Panc1 (cell line): ENCODE measurements around the gene PNPO. TPM values are rescaled to one million over a fixed set of nuclear protein-coding genes. Genes with fewer than 3 reads are reported as not detected.

Experiments used
- ATAC-seq: fragments of 200-7000 bp; cut with Tn5 transposase; 2 replicates; pipeline ENCODE4 v1.9.1; 2020; ENCODE audit warnings: mild to moderate bottlenecking, moderate library complexity
- BruUV-seq: library from RNA; stranded (reverse); fragments of 400-500 nt; replicated peaks from 2 replicates; lab custom pipeline; 2021; lab: Mats Ljungman, UMichigan
- CTCF ChIA-PET: fragments of 300-600 bp; sonication (Branson Sonifier 250); formaldehyde crosslinking; loops from one replicate; lab custom pipeline; 2022; ENCODE audit warnings: antibody characterized with exemption; lab: Charles Lee
- POLR2A ChIA-PET: fragments of 300-600 bp; sonication (Branson Sonifier 250); formaldehyde crosslinking; loops from one replicate; lab custom pipeline; 2022; ENCODE audit warnings: antibody characterized with exemption; lab: Charles Lee
- DNase-seq: peaks from one replicate; pipeline ENCODE4 v3.0.0-alpha.2; 2010; ENCODE audit warnings: low read depth, low spot score
- H3K27ac ChIP-seq: 2 replicates; pipeline ENCODE4 v1.5.1; 2011; ENCODE audit warnings: mild to moderate bottlenecking, low read length, inconsistent platforms
- H3K27me3 ChIP-seq: fragments of 200-500 bp; sonication (Bioruptor generic); 2 replicates; pipeline ENCODE4 v1.6.0; 2014; ENCODE audit warnings: low read length, inconsistent platforms; ENCODE audit not compliant: control insufficient read depth, insufficient read depth
- H3K36me3 ChIP-seq: fragments of 200-500 bp; sonication (Bioruptor generic); 2 replicates; pipeline ENCODE4 v1.5.1; 2014; ENCODE audit warnings: inconsistent platforms, mild to moderate bottlenecking, low read length, moderate library complexity; ENCODE audit not compliant: control insufficient read depth, insufficient read depth
- H3K4me1 ChIP-seq: 2 replicates; pipeline ENCODE4 v1.5.1; 2011; ENCODE audit warnings: inconsistent platforms, mild to moderate bottlenecking, low read length, moderate library complexity; ENCODE audit not compliant: control insufficient read depth, insufficient read depth
- H3K4me3 ChIP-seq, 2 experiments: 2 replicates each; pipeline ENCODE4 v1.5.1; 2011 to 2012; ENCODE audit warnings: low read depth in 2 of 2, low read length in 2 of 2, mild to moderate bottlenecking in 2 of 2, inconsistent platforms in 1 of 2, moderate library complexity in 1 of 2
- H3K9me3 ChIP-seq: fragments of 200-500 bp; sonication (Bioruptor generic); 2 replicates; pipeline ENCODE4 v1.5.1; 2014; ENCODE audit warnings: low read depth, mild to moderate bottlenecking, inconsistent platforms, low read length, moderate library complexity; ENCODE audit not compliant: control insufficient read depth, insufficient read depth
- POLR2AphosphoS5 ChIP-seq: IDR thresholded peaks from 2 replicates; pipeline ENCODE4 v1.6.1; 2012; ENCODE audit warnings: mild to moderate bottlenecking, low read depth, low read length, moderate library complexity
- SIN3A ChIP-seq: IDR thresholded peaks from 2 replicates; pipeline ENCODE4 v1.6.1; 2012; ENCODE audit warnings: low read depth, mild to moderate bottlenecking, low read length, moderate library complexity, borderline replicate concordance; ENCODE audit not compliant: insufficient read depth
- TCF7L2 ChIP-seq: IDR thresholded peaks from 2 replicates; pipeline ENCODE4 v1.6.1; 2011; ENCODE audit warnings: mild to moderate bottlenecking, low read depth, low read length, inconsistent platforms
- in situ Hi-C: cut with HindIII; loops from 2 replicates; pipeline ENCODE4 v1.10.0; 2016; ENCODE audit warnings: low sequenced_read_pairs, low pct_unique_long_range_greater_than_20kb
- intact Hi-C: fragments of 100-400 bp; cut with micrococcal nuclease; formaldehyde crosslinking; loops from one replicate; pipeline ENCODE4 v1.10.0; 2022; ENCODE audit not compliant: unreplicated experiment
- total RNA-seq: library from RNA; stranded (reverse); gene quantifications from one replicate; pipeline ENCODE4 v1.2.1, GENCODE V29; 2021; ENCODE audit not compliant: unreplicated experiment
- TF ChIP-seq, protein P1 (sequence below): fragments of 450-650 bp; IDR thresholded peaks from 2 replicates; pipeline ENCODE4 v1.5.1; 2017; ENCODE audit warnings: mild to moderate bottlenecking
- TF ChIP-seq, protein P2 (sequence below), 2 experiments: IDR thresholded peaks; 2 replicates each; pipeline ENCODE4 v1.6.1; 2011 to 2012; ENCODE audit warnings: low read depth in 2 of 2, control low read depth in 1 of 2, low read length in 1 of 2, mild to moderate bottlenecking in 1 of 2, moderate library complexity in 1 of 2; ENCODE audit not compliant: insufficient read depth in 1 of 2

The PNPO gene
- total RNA-seq, 1 experiment from 2014 or later, result 20.1 TPM

DNA sequence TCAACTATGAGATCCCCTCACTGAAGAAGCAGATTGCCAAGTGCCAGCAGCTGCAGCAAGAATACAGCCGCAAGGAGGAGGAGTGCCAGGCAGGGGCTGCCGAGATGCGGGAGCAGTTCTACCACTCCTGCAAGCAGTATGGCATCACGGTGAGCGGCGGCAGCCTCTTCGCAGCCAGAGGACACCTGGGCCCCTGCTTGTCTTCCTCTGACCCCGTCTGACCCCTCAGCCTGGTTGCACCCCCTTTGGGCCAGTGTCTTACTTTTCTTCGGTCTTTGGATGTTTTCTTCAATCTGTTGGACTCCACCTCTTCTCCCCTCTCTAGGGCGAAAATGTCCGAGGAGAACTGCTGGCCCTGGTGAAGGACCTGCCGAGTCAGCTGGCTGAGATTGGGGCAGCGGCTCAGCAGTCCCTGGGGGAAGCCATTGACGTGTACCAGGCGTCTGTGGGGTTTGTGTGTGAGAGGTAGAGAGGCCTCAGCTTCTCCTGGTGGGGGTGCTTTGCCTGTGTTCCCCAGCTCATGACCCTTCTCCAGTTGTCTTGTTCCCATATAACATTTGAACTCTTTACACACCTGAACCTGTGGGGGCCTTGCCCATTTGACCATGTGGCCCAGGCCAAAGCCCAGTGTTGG lies 33.9 kb downstream of the PNPO start:
- intact Hi-C loops (loop anchor here (2.0 kb wide), 1 partner anchor 19 kb away; no protein-coding TSS in a partner anchor), in situ Hi-C loops (no loop called here)
- H3K9me3 ChIP-seq, result no peaks in the 10 kb centered on the region
- BruUV-seq, result no TSS peak
- H3K27ac ChIP-seq, result no peak overlapping the region
- ATAC-seq, result no peak
- ChIA-PET POLR2A (no interaction called here), CTCF (no interaction called here)
- peaks cover 9% of the 10 kb centered on the region for H3K4me1 ChIP-seq
- DNase-seq, result no peak
- TF ChIP-seq TCF7L2 (no peak), SIN3A (no peak), POLR2AphosphoS5 (no peak)
- TF ChIP-seq, protein P1, sequence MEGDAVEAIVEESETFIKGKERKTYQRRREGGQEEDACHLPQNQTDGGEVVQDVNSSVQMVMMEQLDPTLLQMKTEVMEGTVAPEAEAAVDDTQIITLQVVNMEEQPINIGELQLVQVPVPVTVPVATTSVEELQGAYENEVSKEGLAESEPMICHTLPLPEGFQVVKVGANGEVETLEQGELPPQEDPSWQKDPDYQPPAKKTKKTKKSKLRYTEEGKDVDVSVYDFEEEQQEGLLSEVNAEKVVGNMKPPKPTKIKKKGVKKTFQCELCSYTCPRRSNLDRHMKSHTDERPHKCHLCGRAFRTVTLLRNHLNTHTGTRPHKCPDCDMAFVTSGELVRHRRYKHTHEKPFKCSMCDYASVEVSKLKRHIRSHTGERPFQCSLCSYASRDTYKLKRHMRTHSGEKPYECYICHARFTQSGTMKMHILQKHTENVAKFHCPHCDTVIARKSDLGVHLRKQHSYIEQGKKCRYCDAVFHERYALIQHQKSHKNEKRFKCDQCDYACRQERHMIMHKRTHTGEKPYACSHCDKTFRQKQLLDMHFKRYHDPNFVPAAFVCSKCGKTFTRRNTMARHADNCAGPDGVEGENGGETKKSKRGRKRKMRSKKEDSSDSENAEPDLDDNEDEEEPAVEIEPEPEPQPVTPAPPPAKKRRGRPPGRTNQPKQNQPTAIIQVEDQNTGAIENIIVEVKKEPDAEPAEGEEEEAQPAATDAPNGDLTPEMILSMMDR, result no peak
- TF ChIP-seq, protein P2, sequence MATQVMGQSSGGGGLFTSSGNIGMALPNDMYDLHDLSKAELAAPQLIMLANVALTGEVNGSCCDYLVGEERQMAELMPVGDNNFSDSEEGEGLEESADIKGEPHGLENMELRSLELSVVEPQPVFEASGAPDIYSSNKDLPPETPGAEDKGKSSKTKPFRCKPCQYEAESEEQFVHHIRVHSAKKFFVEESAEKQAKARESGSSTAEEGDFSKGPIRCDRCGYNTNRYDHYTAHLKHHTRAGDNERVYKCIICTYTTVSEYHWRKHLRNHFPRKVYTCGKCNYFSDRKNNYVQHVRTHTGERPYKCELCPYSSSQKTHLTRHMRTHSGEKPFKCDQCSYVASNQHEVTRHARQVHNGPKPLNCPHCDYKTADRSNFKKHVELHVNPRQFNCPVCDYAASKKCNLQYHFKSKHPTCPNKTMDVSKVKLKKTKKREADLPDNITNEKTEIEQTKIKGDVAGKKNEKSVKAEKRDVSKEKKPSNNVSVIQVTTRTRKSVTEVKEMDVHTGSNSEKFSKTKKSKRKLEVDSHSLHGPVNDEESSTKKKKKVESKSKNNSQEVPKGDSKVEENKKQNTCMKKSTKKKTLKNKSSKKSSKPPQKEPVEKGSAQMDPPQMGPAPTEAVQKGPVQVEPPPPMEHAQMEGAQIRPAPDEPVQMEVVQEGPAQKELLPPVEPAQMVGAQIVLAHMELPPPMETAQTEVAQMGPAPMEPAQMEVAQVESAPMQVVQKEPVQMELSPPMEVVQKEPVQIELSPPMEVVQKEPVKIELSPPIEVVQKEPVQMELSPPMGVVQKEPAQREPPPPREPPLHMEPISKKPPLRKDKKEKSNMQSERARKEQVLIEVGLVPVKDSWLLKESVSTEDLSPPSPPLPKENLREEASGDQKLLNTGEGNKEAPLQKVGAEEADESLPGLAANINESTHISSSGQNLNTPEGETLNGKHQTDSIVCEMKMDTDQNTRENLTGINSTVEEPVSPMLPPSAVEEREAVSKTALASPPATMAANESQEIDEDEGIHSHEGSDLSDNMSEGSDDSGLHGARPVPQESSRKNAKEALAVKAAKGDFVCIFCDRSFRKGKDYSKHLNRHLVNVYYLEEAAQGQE (IDR thresholded peaks at IDR 0.05; ENCODE audit: insufficient read depth in 1 of 2, low read depth in 2 of 2, low read length in 1 of 2), result no peak
- H3K36me3 ChIP-seq, result peaks cover 4% of the 10 kb centered on the region; the same call in 1 of the 2 replicates
- H3K4me3 ChIP-seq, result no peak overlapping the region
- H3K27me3 ChIP-seq, result no peaks in the 10 kb centered on the region

DNA sequence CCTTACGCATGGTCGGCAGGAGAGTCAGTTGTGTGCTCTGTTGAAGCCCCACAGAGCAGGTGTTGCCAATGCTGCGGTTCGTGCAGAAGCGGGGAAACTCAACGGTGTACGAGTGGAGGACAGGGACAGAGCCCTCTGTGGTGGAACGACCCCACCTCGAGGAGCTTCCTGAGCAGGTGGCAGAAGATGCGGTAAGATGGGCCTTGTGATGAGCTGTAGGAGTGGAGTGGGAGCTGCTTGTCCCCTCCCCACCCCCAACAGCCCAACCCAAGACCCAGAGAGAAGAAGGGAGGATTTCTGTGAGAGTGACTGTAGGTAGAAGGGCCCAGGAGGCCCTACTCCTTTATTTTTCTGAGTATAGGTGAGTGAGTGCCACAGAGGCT lies 34.4 kb downstream of the PNPO start:
- ChIA-PET POLR2A (no interaction called here), CTCF (interaction anchor here (1.1 to 1.5 kb wide), 2 partner anchors 42 to 45 kb away, joined by 3 to 4 read pairs; no protein-coding TSS in a partner anchor)
- ATAC-seq, result no peak
- intact Hi-C loops (loop anchor here (2.0 kb wide), 1 partner anchor 19 kb away; no protein-coding TSS in a partner anchor), in situ Hi-C loops (no loop called here)
- H3K36me3 ChIP-seq, result peaks cover 4% of the 10 kb centered on the region; the same call in 1 of the 2 replicates
- no peak overlapping the region for H3K27ac ChIP-seq
- no peaks in the 10 kb centered on the region for H3K9me3 ChIP-seq
- no peaks in the 10 kb centered on the region for H3K27me3 ChIP-seq
- TF ChIP-seq TCF7L2 (no peak), SIN3A (no peak), POLR2AphosphoS5 (no peak)
- TF ChIP-seq, protein P1, result no peak
- TF ChIP-seq, protein P2 (IDR thresholded peaks at IDR 0.05; ENCODE audit: insufficient read depth in 1 of 2, low read depth in 2 of 2, low read length in 1 of 2), result no peak
- H3K4me3 ChIP-seq, result no peak overlapping the region
- no TSS peak for BruUV-seq
- no peak for DNase-seq
- H3K4me1 ChIP-seq, result peaks cover 8% of the 10 kb centered on the region
